HFFc6 (cell line): ENCODE data around the gene SNW1. TPM values are rescaled to one million over a fixed set of nuclear protein-coding genes. Genes with fewer than 3 reads are reported as not detected.

Source experiments
- DNase-seq: peaks from one replicate; pipeline ENCODE4 v3.0.0-alpha.2; 2018
- H3K27ac Mint-ChIP-seq: 2 replicates; pipeline ENCODE4 v1.8.0; 2020; ENCODE audit warnings: mild to moderate bottlenecking, mixed read lengths
- H3K27me3 Mint-ChIP-seq: 2 replicates; pipeline ENCODE4 v1.8.0; 2021; ENCODE audit warnings: mild to moderate bottlenecking, moderate library complexity, mixed read lengths; ENCODE audit not compliant: insufficient read depth
- H3K36me3 Mint-ChIP-seq: 2 replicates; pipeline ENCODE4 v1.8.0; 2021; ENCODE audit warnings: low read depth, mixed read lengths
- H3K4me1 Mint-ChIP-seq: 2 replicates; pipeline ENCODE4 v1.8.0; 2020; ENCODE audit warnings: low read depth, mixed read lengths
- H3K4me3 Mint-ChIP-seq: 2 replicates; pipeline ENCODE4 v1.8.0; 2020; ENCODE audit warnings: mild to moderate bottlenecking, moderate library complexity, mixed read lengths
- H3K9me3 Mint-ChIP-seq: 2 replicates; pipeline ENCODE4 v1.8.0; 2020; ENCODE audit warnings: mild to moderate bottlenecking, mixed read lengths
- CTCF ChIP-seq: fragments of 200-600 bp; sonication (generic); IDR thresholded peaks from 2 replicates; pipeline ENCODE4 v1.5.0; 2021; ENCODE audit warnings: antibody characterized with exemption, mild to moderate bottlenecking
- long read RNA-seq: library from polyadenylated mRNA; unstranded; transcript quantifications from one replicate; pipeline ENCODE4 v2.0.0, GENCODE V29; 2019
- total RNA-seq, 6 experiments: library from RNA; stranded (reverse); fragmentation: NEBNext Ultra II Directional; extraction: Animal tissue kit (Norgen Biotek cat#: 25700); gene quantifications; 2 replicates in 1 of 6; 3 replicates in 5 of 6; pipeline ENCODE4 v1.2.3, GENCODE V29; 2021

SNW1 gene
- total RNA-seq: 10 to 100 TPM; 63.5 to 86.4 (median 75.9) TPM
- long read RNA-seq, transcript SNW1-201 (14 exons, 2,163 nt): major isoform, 36 of 66 reads
- long read RNA-seq, partial matches to known transcripts: 28 of 66 reads
- long read RNA-seq, other reads (novel, unspliced or antisense): 2 of 66 reads

- peak within 1 kb of the TSS; percentile 97 for H3K27ac Mint-ChIP-seq
- H3K9me3 Mint-ChIP-seq: no peaks in the 10 kb centered on the region
- peaks cover 37% of the 10 kb centered on the region for H3K4me1 Mint-ChIP-seq
- peaks cover 12% of the 10 kb centered on the region for H3K36me3 Mint-ChIP-seq
- peak; percentile 94 for DNase-seq
- peak within 1 kb of the TSS; percentile 98 for H3K4me3 Mint-ChIP-seq
- TF ChIP-seq CTCF: no peak; the same call in 1 of the 2 replicates
- no peaks in the 10 kb centered on the region; the same call in none of the 2 replicates for H3K27me3 Mint-ChIP-seq
Measured at GRCh38 chr14:77760381-77761204, at the start of gene SNW1. TSS of gene SNW1 (minus strand) at chr14:77761156. CDS start at chr14:77761127, 29 bp downstream.

GRCh38 chr14:77809011-77809410 is 48.1 kb upstream of the SNW1 start:
- no peak for TF ChIP-seq CTCF
- Mint-ChIP-seq H3K27me3 (no peaks in the 10 kb centered on the region; the same call in 1 of the 2 replicates), H3K9me3 (no peaks in the 10 kb centered on the region), H3K36me3 (no peaks in the 10 kb centered on the region), H3K4me1 (no peaks in the 10 kb centered on the region), H3K27ac (no peak overlapping the region), H3K4me3 (no peak overlapping the region)
- no peak for DNase-seq

- Mint-ChIP-seq H3K27ac (no peak overlapping the region), H3K36me3 (no peaks in the 10 kb centered on the region), H3K4me3 (no peak overlapping the region), H3K4me1 (no peaks in the 10 kb centered on the region), H3K9me3 (no peaks in the 10 kb centered on the region), H3K27me3 (no peaks in the 10 kb centered on the region; the same call in 1 of the 2 replicates)
- no peak for TF ChIP-seq CTCF
- DNase-seq: no peak
Measured at GRCh38 chr14:77808250-77808649, 47.3 kb upstream of the SNW1 start.

GRCh38 chr14:77805706-77806105 is 44.8 kb upstream of the SNW1 start:
- H3K4me3 Mint-ChIP-seq: no peak overlapping the region
- H3K36me3 Mint-ChIP-seq: no peaks in the 10 kb centered on the region
- H3K27ac Mint-ChIP-seq: no peak overlapping the region

GRCh38 chr14:77804592-77804991 is 43.6 kb upstream of the SNW1 start:
- Mint-ChIP-seq H3K4me1 (peaks cover 6% of the 10 kb centered on the region), H3K27me3 (no peaks in the 10 kb centered on the region; the same call in 1 of the 2 replicates), H3K4me3 (no peak overlapping the region), H3K9me3 (no peaks in the 10 kb centered on the region), H3K27ac (no peak overlapping the region), H3K36me3 (no peaks in the 10 kb centered on the region)
- peak; percentile 70 for TF ChIP-seq CTCF
- DNase-seq: no peak

More at GRCh38 chr14:77805706-77806105, 44.8 kb upstream of the SNW1 start:
- H3K27me3 Mint-ChIP-seq: no peaks in the 10 kb centered on the region; the same call in 1 of the 2 replicates
- no peaks in the 10 kb centered on the region for H3K9me3 Mint-ChIP-seq
- peaks cover 1% of the 10 kb centered on the region for H3K4me1 Mint-ChIP-seq
- TF ChIP-seq CTCF: no peak
- DNase-seq: no peak
